HG02885 (cell line): ENCODE measurements around the gene HSPB3.
"Not testable (repeated sequence)": the region's sequence is repeated elsewhere in the genome, so short reads cannot be mapped to it uniquely, and the experiment has no call there.

Experiments used
- ATAC-seq: cut with Tn5 transposase; IDR thresholded peaks from one replicate; pipeline ENCODE4 v1.9.1; 2021; ENCODE audit warnings: mild to moderate bottlenecking; ENCODE audit not compliant: unreplicated experiment, poor library complexity

HSPB3 gene

GRCh38 chr5:54455413-54456157, at the start of gene HSPB3:
Gene HSPB3, plus strand, starts transcription at chr5:54455699. Its CDS starts 91 bp downstream, at chr5:54455790.
- ATAC-seq = no peak

GRCh38 chr5:54411176-54411575, 44.3 kb upstream of the HSPB3 start:
- no peak for ATAC-seq

- no peak for ATAC-seq
These were observed 42.6 kb upstream of the HSPB3 start for GRCh38 chr5:54412913-54413312.

GRCh38 chr5:54415147-54415546, 40.4 kb upstream of the HSPB3 start:
- ATAC-seq = no peak

GRCh38 chr5:54415896-54416601, 39.5 kb upstream of the HSPB3 start:
- no peak for ATAC-seq

- ATAC-seq = peak; percentile 69
These were observed 35.7 kb upstream of the HSPB3 start for GRCh38 chr5:54419573-54420423.

GRCh38 chr5:54420511-54420910, 35.0 kb upstream of the HSPB3 start:
- ATAC-seq = not testable (repeated sequence)

- no peak for ATAC-seq
These were observed 33.5 kb upstream of the HSPB3 start for GRCh38 chr5:54421976-54422375.

GRCh38 chr5:54425258-54425657, 30.2 kb upstream of the HSPB3 start:
- no peak for ATAC-seq

- ATAC-seq = no peak
These were observed 29.3 kb upstream of the HSPB3 start for GRCh38 chr5:54426209-54426608.

GRCh38 chr5:54434650-54435049, 20.8 kb upstream of the HSPB3 start:
- ATAC-seq = not testable (repeated sequence)

- no peak for ATAC-seq
These were observed 16.7 kb upstream of the HSPB3 start for GRCh38 chr5:54438620-54439389.

GRCh38 chr5:54440456-54440893, 15.0 kb upstream of the HSPB3 start:
- ATAC-seq = peak; percentile 92

- ATAC-seq = no peak
These were observed 13.2 kb upstream of the HSPB3 start for GRCh38 chr5:54442271-54442670.

- ATAC-seq = peak; percentile 38
These were observed 12.2 kb upstream of the HSPB3 start for GRCh38 chr5:54443270-54443669.

GRCh38 chr5:54445691-54446378, 9.7 kb upstream of the HSPB3 start:
- ATAC-seq = no peak

- no peak for ATAC-seq
These were observed 9.1 kb upstream of the HSPB3 start for GRCh38 chr5:54446379-54446732.

GRCh38 chr5:54449923-54450322, 5.6 kb upstream of the HSPB3 start:
- ATAC-seq = no peak

- no peak for ATAC-seq
These were observed 5.0 kb upstream of the HSPB3 start for GRCh38 chr5:54450542-54450941.

- ATAC-seq = no peak
These were observed 2.5 kb upstream of the HSPB3 start for GRCh38 chr5:54453046-54453445.
